HG03196 (cell line): ENCODE data around the gene MYMX.
"Not testable (repeated sequence)": the region's sequence is repeated elsewhere in the genome, so short reads cannot be mapped to it uniquely, and the experiment has no call there.

Experiments
- ATAC-seq: cut with Tn5 transposase; IDR thresholded peaks from one replicate; pipeline ENCODE4 v1.9.1; 2021; ENCODE audit not compliant: unreplicated experiment

Gene MYMX

DNA sequence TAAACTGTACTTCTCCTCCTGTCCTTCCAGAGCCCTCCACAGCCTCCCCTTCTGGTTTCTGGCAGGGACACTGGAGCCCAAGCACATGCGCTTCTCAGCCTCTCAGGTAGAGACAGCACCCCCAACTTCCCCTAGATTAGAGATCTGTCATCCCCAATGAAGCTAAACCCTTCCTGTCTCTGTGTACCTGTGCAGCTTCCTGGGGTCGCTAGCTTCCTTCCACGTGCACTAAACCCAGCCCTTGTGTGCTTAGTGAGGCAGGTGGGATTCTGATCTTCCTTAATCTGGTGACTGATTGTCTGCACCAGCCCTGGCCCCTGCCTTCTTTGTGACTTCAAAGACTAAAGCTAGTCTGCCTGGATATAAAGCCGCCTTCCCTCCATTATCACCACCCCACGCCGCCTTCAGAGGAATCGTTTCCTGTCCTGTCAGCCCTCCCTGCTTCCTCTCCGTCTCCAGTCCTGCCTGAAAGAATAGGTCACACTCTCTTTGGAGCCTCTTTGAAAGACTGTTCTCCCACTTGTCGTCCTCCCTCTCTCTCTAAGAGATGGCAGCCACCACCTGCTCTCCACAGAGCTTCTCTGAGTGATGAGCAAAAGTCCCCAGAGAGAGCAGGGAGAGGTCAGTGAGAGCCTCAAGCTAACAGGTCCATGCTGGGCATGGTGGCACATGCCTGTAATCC is 30.6 kb upstream of the MYMX start:
- no peak for ATAC-seq

GRCh38 chr6:44186635-44187025 is 30.1 kb upstream of the MYMX start:
- ATAC-seq, result no peak

DNA sequence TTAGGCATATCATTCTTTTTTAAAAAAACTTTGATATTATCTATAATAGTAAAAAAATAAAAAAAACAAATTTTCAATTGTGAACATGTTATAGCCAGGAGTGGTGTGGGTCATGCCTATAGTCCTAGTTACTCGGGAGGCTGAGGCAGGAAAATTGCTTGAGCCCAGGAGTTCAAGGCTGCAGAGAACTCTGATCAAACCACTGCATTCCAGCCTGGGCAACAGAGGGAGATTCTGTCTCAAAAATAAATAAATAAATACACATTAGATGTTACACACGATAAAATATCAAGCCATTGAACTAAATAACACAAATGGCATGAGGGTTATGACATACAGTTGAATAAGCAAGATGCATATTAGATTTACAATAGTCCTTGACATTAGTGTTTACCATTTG is 27.9 kb upstream of the MYMX start:
- no peak for ATAC-seq

- ATAC-seq, result no peak
Observed at GRCh38 chr6:44189257-44189656, 27.5 kb upstream of the MYMX start.

DNA sequence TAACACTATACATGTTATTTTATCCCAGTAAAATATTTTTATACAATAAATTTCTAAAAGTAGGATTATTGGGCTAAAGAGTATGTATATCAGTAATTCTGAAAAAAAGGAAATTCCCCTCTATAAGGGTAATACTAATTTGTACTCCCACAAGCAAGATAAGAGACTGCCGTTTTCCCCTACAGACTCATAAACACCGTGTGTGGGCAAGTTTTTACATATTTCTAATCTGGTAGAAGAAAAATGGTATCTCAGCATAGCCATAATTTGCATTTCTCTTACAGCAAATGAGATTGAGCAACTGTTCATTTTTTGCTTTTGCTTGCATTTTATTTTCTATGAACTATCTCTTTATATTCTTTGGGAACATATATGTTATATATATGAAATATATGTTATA is 26.0 kb upstream of the MYMX start:
- ATAC-seq, result no peak

DNA sequence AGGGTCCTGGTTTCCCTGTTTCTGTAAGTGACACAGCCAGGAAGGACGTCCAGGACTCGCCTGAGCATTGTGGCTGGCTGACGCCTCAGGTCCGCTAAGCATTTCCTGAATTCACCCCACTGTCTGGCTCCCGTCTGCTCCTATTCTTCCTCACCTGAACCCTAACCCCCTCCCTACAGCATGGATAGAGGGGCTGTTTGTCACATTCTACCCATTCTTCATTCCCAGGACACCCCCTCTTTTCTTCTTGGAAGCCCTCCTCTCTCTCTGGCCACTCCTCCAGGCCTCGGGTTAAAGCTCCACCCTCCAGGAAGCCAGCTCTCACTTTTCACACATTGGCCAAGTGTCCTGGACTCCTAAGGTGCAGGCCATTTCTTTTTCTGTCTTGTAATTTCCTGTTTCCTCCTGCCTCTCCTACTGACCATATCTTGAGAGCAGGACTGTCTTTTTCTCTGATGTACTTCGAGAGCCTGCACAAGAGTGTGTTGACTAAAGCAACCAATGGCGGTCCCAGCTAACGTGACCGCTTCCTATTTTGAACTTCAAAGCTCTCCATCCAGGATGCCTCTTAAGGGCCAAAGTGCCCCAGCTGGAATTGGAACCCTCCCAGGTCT is 24.2 kb upstream of the MYMX start:
- no peak for ATAC-seq

DNA sequence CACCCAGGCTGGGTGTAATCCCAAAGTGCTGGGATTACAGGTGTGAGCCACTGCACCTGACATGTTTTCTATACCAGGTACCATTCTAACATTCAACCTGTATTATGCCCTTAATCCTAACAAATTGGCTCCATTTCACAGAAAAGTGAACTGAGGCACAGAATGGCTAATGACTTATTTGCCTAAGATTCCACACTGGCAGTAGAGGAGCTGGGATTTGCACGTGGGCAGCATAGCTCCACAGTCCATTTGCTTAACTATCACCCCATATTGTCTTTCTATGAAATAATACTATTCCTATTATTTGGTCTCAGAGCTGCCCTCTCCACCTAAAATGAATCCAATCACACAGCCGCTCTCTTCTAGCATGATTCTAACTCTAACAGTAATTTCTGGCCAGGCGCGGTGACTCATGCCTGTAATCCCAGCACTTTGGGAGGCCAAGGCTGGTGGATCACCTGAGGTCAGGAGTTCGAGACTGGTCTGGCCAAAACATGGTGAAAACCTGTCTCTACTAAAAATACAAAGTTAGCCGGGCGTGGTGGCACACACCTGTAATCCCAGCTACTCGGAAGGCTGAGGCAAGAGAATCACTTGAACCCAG is 23.3 kb upstream of the MYMX start:
- ATAC-seq, result no peak

DNA sequence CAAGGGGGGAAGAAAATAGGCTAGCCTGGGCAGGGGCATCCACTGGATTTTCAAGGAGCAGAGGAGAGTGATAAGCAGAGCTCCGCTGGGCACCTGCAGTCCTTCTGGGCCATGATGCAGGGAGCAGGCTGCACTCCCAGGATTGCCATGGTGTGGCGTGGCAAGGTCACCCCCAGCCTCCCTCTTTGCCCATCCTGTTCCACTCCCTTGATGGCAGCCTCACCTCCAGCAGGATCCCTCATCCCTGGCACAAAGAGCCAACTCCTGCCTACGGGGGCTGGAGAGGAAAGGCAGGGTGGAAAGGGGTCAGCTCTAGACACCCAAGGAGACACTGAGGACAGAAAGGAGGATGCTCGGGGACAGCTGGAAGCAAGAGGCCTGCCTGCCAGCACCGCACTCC is 22.4 kb upstream of the MYMX start:
- ATAC-seq, result no peak

DNA sequence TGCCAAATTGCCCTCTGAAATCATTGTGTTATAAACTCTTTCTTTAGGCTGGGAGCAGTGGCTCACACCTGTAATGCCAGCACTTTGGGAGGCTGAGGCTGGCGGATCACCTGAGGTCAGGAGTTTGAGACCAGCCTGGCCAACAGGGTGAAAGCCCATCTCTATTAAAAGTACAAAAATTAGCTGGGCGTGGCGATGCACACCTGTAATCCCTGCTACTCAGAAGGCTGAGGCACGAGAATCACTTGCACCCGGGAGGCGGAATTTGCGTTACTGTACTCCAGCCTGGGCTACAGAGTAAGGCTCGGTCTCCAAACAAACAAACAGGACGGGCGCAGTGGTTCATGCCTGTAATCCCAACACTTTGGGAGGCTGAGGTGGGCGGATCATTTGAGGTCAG is 20.4 kb upstream of the MYMX start:
- not testable (repeated sequence) for ATAC-seq

GRCh38 chr6:44198684-44199083 is 18.0 kb upstream of the MYMX start:
- ATAC-seq, result no peak

DNA sequence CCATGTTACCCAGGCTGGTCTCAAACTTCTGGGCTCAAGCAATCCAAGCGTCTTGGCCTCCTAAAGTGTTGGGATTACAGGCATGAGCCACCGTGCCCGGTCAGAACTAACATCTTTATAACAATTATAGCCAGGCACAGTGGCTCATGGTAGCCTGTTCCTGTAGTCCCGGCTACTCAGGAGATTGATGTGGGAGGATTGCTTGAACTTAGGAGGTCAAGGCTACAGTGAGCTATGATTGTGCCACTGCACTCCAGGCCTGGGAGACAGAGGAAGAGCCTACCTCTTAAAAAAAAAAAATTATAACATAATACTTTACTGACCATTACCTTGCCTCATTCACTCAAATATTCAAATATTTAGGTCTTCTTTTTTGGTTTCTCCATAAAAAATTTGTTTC is 16.8 kb upstream of the MYMX start:
- no peak for ATAC-seq

GRCh38 chr6:44201200-44201599 is 15.5 kb upstream of the MYMX start:
- ATAC-seq, result no peak

DNA sequence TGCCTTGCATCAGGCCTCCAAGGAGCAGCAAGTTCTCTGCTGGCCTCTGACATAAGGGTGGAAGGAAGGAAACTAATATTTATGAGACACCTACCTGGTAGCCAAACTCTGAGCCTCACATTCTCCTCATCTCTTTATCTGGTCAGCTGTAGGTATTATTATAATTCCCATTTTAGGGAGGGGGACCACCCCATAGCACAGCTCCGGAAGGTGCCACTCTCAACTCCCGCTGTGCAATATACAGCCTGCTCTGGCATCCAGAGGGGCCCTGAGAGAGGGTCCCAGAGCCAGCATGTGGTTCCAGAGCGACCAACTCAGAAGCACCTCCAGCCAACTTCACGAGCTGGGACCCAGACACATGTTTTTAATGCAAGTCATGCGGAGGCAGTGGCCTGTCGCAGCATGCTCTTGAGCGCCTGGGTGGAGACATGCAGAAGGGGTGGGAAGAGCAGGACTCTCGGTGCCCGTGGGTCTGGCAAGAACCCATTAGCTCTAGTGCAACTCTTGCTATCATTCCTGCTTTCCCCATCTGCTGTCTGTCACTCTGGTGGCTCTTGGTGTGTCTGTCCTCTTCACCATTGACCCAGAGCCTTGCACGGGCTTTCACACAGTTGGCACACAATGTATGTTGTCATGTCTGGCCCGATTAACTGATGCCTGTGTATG is 15.0 kb upstream of the MYMX start:
- ATAC-seq, result no peak

GRCh38 chr6:44202332-44202971 is 14.3 kb upstream of the MYMX start:
- ATAC-seq, result no peak

DNA sequence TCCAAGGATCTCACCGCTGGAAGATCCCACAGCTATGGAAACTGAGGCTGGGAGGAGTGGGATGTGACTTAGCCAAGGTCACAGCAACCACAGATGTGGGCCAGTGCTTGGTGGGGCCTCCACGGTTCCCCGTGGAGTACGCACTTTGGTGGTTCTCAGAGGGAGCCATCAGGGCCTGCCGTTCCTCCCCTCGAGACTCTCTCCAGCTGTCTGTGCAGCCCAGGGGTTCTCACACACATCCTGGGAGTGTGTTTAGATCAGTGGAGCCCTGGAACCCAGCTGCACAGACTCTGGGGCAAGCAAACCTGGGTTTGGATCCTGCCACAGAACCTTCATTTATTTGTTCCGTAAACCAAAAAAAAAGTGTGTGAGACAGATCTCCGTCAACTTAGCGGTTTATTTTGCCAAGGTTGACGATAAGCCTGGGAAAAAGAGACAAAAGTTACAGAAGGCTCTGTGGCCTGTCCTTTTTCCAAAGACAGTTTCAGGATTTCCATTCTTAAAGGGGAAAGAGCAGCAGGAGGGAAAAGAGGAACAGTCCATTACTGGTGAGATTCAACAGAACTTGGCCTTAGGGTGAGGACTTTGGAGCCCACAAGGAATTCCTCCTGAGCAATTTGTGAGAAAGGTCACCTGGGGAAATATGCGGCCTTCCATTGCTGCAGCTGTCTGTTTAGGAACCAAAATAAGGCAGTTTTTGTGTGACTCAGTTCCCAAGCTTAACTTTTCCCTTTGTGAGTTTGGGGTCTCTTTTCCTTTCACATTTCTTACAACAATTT is 13.6 kb upstream of the MYMX start:
- ATAC-seq, result no peak

GRCh38 chr6:44203955-44204354 is 12.8 kb upstream of the MYMX start:
- ATAC-seq, result no peak

- no peak for ATAC-seq
Observed at GRCh38 chr6:44207966-44208365, 8.8 kb upstream of the MYMX start.

DNA sequence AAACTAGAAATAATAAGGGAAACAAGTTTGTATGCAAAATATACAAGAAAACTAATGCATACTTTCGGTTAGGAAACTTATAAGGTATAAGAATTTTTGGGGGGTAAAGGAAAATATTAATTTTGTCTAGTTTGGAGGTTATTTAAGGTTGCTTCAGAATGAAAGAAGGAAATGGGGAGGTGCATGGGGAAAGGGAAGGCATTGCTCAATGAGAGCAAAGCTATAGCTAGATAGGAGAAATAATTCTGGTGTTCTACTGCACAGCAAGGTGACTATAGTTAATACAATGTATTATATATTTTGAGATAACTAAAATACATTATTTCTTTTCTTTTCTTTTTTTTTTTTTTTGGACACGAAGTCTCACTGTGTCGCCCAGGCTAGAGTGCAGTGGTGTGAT is 5.4 kb upstream of the MYMX start:
- no peak for ATAC-seq

- ATAC-seq, result no peak
Observed at GRCh38 chr6:44214307-44214706, 2.4 kb upstream of the MYMX start.

- no peak for ATAC-seq
Observed at GRCh38 chr6:44217332-44218143, 812 bp downstream of the MYMX start.
